Limb (tissue), 2 donors: ENCODE results near the gene TSSK1B.
"Not testable (repeated sequence)": the region's sequence is repeated elsewhere in the genome, so short reads cannot be mapped to it uniquely, and the experiment has no call there.

ENCODE experiments used
- DNase-seq, 2 donors: peaks; one replicate each; pipeline ENCODE4 v3.0.0-alpha.2; 2016; ENCODE audit errors: extremely low spot score in 2 of 2

TSSK1B gene

GRCh38 chr5:113404269-113404668 lies 30.5 kb downstream of the TSSK1B start:
- DNase-seq: no peak

- DNase-seq: not testable (repeated sequence)
These were observed 36.8 kb downstream of the TSSK1B start for GRCh38 chr5:113397986-113398385.

- no peak for DNase-seq
These were observed 37.7 kb downstream of the TSSK1B start for GRCh38 chr5:113397046-113397445.

- no peak for DNase-seq
These were observed 40.1 kb downstream of the TSSK1B start for GRCh38 chr5:113394658-113395057.

DNA sequence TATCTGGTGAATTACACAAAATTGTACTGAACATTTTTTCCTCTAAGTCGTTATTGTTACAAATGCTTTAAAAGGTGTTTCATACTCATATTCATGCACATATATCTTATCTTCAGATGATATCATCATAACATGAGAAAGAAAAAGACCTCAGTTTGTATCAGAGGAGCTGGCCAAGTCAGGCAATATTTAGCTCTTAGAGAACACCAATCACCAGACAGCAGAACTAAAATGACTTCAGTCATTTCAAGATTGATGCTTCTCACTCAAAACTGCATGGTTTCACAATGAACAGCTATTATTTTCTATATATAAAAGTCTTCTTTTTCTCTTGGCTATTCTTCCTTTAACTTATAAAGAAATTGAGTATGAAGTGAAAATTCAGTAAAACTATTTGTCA lies 44.6 kb downstream of the TSSK1B start:
- DNase-seq: no peak

DNA sequence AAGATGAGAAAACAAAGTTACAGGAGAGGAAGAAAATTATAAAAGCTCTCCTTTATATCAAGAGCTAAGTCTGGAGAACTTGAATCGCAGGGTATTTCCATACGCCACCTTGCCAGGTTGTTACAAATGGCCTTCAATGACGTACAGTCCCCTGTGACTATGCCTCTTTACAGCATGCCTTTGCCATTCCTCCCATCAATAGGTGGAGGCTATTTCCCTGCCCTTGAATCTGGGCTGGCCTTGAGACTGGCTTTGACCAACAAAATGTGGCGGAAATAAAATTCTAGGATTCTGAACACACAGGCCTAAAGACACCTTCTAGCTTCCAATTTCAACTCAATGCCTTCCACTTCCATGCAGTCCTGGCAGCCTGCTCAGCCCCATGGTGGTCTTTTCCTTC lies 45.7 kb downstream of the TSSK1B start:
- DNase-seq: no peak

- DNase-seq: no peak
These were observed 46.9 kb downstream of the TSSK1B start for GRCh38 chr5:113387844-113388243.

DNA sequence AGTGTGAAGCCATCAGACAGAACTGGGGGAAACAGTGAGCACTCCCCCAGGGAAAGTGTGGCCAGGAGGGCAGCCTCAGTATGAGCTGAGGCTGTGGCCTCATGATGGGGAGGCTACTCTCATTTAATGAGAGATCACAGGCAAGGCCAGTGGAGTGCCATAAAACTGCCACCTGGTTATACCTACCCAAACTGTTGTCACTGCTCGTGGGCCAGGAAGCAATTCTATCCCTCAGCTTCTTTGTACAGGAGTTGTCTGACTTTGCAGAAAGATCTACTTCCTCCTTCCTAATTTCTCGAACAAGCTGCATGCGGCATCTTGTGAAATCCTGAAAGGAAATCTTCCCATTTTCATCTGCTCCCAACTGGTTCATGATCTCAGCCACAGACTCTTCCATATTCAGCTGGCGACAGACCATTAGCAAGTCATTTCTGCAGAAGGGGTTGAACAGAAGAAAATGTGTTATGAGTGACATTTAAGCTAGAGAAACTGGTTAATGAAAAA lies 50.0 kb downstream of the TSSK1B start:
- DNase-seq: no peak

GRCh38 chr5:113382731-113383130 lies 52.1 kb downstream of the TSSK1B start:
- no peak for DNase-seq
